Measurements from ENCODE around the gene TAAR8. TPM values are rescaled to one million over a fixed set of nuclear protein-coding genes. Genes with fewer than 3 reads are reported as not detected.
A peak's percentile ranks its signal among the peaks of the same experiment; 100 is the strongest.
"Not testable (repeated sequence)": the region's sequence is repeated elsewhere in the genome, so short reads cannot be mapped to it uniquely, and the experiment has no call there.

The TAAR8 gene
- total RNA-seq, 2 donors from 2014 or later: not detected

DNA sequence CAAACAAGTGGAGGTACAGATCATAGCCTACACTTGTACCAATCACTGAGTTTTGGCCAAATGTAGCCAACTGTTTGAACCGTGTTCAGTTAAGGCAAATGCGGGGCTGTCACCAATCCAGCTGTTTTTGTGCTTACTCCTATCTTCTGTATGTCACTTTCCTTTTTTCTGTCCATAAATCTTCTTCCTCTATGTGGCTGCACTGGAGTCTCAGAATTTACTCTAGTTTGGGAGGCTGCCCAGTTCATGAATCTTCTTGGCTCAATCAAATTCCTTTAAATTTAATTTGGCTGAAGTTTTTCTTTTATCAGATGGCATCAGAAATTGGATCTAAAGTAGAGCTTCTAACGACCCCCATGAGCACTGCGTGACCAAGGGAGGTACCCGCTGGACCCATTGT lies 27.8 kb upstream of the TAAR8 start:
- peaks cover 21% of the 10 kb centered on the region for H3K27me3 Mint-ChIP-seq (ENCODE audit: low read depth)
- no peak for DNase-seq
- H3K4me1 Mint-ChIP-seq (ENCODE audit: low read depth): no peaks in the 10 kb centered on the region
- H3K9me3 Mint-ChIP-seq: no peaks in the 10 kb centered on the region
- no peak for ATAC-seq (replicated peaks in 1 of 2)
- H3K36me3 Mint-ChIP-seq (ENCODE audit: insufficient read depth in 2 of 2): no peaks in the 10 kb centered on the region
- no peak overlapping the region for H3K4me3 Mint-ChIP-seq
- no peak overlapping the region for H3K27ac Mint-ChIP-seq

DNA sequence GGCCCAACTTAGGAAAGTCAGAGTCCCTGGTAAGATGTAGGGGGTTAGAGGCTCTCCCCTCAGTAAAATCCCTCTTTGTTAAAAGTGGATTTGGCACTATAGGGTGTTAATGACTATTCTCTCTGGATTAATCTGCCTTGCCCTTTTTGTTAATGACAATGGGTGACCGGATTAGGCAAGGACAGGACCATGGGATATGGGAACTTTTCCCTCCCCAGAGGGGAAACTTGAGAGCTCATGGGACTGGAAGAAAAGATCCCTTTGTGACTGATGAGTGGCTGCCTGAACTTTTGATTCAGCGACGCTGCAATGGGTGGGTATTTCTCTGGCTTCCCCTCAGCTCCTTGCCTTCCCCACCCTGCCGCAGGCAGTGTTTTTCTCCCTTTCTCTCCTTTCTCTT lies 26.6 kb upstream of the TAAR8 start:
- H3K36me3 Mint-ChIP-seq (ENCODE audit: insufficient read depth in 2 of 2): no peaks in the 10 kb centered on the region
- no peaks in the 10 kb centered on the region for H3K9me3 Mint-ChIP-seq
- H3K4me3 Mint-ChIP-seq: no peak overlapping the region
- H3K4me1 Mint-ChIP-seq (ENCODE audit: low read depth): no peaks in the 10 kb centered on the region
- no peak for DNase-seq
- no peak overlapping the region for H3K27ac Mint-ChIP-seq
- ATAC-seq (replicated peaks in 1 of 2): no peak
- peaks cover 21% of the 10 kb centered on the region for H3K27me3 Mint-ChIP-seq (ENCODE audit: low read depth)

DNA sequence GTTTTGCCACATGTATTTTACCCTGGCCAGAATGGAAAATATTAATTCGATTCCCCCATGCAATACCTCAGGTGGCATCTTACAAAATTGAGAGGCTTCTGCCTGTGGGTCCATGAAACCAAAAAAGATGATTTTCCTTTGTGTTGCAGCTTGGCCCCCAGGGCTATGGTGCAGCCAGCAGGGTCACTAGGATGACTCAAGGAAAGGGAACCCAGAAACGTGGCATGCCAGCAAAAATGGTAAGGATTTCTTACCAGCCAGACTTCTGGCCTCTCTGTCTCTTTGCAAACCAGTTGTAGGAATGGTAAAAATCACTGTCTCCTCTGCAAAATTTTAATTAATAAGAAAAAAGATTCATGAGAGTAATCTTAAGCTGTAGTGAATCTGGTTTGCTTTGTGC lies 26.0 kb upstream of the TAAR8 start:
- H3K4me1 Mint-ChIP-seq (ENCODE audit: low read depth): no peaks in the 10 kb centered on the region
- DNase-seq (no peak), ATAC-seq (replicated peaks in 1 of 2) (no peak)
- H3K4me3 Mint-ChIP-seq: no peak overlapping the region
- no peaks in the 10 kb centered on the region for H3K9me3 Mint-ChIP-seq
- H3K36me3 Mint-ChIP-seq (ENCODE audit: insufficient read depth in 2 of 2): no peaks in the 10 kb centered on the region
- H3K27me3 Mint-ChIP-seq (ENCODE audit: low read depth): peaks cover 21% of the 10 kb centered on the region
- no peak overlapping the region for H3K27ac Mint-ChIP-seq

DNA sequence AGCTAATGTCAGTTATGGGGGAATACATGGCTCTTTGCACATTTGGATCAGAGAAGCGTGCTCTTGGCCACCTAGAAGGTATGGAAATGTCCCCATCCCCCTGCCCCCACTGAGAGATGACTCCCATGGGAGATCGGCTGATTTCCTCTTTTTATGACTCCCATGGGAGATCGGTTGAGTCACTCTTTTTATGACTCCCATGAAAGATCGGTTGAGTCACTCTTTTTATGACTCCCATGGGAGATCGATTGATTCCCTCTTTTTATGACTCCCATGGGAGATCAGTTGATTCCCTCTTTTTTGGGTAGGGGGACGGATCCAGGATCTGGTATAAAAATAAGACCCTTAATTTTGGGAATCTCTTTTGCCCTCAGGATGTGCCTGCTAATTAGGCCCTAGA lies 24.7 kb upstream of the TAAR8 start:
- no peak overlapping the region for H3K4me3 Mint-ChIP-seq
- H3K27me3 Mint-ChIP-seq (ENCODE audit: low read depth): peaks cover 21% of the 10 kb centered on the region
- H3K9me3 Mint-ChIP-seq: no peaks in the 10 kb centered on the region
- ATAC-seq (replicated peaks in 1 of 2) (no peak), DNase-seq (no peak)
- no peaks in the 10 kb centered on the region for H3K36me3 Mint-ChIP-seq (ENCODE audit: insufficient read depth in 2 of 2)
- no peak overlapping the region for H3K27ac Mint-ChIP-seq
- H3K4me1 Mint-ChIP-seq (ENCODE audit: low read depth): no peaks in the 10 kb centered on the region

DNA sequence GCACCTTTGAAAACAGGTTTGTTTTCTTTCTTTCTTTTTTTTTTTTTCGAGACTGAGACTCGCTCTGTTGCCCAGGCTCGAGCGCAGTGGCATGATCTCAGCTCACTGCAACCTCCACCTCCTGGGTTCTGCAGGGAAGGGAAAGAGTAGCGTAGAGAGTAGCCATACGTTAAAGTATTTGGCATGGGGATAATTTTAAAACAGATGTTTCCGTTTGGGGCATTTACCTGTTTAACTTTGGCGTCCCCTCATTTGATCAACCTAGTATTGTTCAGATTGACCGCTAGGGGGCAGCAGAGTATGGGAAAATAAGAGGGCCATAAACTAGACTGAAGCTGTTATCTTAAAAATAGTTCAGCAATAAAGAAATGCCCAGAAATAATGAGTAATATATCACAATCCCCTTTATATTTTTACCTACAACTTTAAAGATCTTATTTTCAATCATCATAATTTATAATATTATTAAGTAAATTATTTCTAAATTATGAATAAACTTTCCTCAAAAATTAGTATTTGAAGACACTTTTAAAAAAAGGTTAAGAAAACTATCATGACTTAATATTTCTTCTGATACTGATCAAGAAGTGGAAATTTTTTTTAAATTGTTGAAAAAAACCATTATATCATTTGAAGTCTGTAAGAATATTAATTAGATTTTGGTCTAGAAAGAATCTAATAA lies 22.0 kb upstream of the TAAR8 start:
- no peak overlapping the region for H3K27ac Mint-ChIP-seq
- H3K4me3 Mint-ChIP-seq: peak overlapping the region in 1 of 2 donors; percentile 31
- peaks cover 8% of the 10 kb centered on the region for H3K27me3 Mint-ChIP-seq (ENCODE audit: low read depth)
- H3K36me3 Mint-ChIP-seq (ENCODE audit: insufficient read depth in 2 of 2): no peaks in the 10 kb centered on the region
- DNase-seq (peak; percentile 70 to 75), ATAC-seq (replicated peaks in 1 of 2) (peak; percentile 65 to 76)
- H3K9me3 Mint-ChIP-seq: no peaks in the 10 kb centered on the region
- H3K4me1 Mint-ChIP-seq (ENCODE audit: low read depth): no peaks in the 10 kb centered on the region

DNA sequence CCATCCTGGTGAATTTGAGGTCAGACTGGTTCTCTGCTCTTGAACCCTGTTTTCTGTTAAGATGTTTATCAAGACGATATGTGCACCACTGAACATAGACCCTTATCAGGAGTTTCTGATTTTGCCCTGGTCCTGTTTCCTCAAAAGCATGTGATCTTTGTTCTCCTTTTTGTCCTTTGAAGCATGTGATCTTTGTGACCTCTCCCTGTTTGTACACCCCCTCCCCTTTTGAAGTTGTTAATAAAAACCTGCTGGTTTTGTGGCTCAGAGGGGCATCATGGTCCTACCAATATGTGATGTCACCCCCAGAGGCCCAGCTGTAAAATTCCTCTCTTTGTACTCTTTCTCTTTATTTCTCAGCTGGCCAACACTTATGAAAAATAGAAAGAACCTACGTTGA lies 17.9 kb upstream of the TAAR8 start:
- H3K4me1 Mint-ChIP-seq (ENCODE audit: low read depth); H3K9me3 Mint-ChIP-seq; H3K4me3 Mint-ChIP-seq; H3K36me3 Mint-ChIP-seq (ENCODE audit: insufficient read depth in 2 of 2); ATAC-seq (replicated peaks in 1 of 2); DNase-seq; H3K27ac Mint-ChIP-seq: not testable (repeated sequence)
- H3K27me3 Mint-ChIP-seq (ENCODE audit: low read depth): peaks cover 15% of the 10 kb centered on the region

DNA sequence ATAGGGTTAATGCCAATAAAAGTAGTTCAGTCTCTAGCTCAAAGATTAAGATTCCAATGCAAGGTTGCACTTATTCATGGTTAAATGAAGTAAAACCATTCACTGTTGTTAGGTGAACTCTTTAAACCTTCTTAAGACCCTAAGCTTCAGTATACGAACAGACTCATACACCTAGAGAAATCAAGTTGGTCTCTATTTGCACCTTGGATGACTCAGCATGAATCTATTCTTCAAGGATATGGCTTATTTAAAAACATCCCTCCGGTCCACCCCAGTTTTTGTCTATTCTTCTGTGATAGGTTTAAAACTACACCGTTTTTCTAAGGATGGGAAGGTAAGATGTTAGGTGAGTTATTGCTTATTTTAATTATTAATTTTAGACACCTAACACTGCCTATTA lies 15.3 kb upstream of the TAAR8 start:
- H3K36me3 Mint-ChIP-seq (ENCODE audit: insufficient read depth in 2 of 2): no peaks in the 10 kb centered on the region
- no peak overlapping the region for H3K4me3 Mint-ChIP-seq
- H3K9me3 Mint-ChIP-seq: no peaks in the 10 kb centered on the region
- H3K27me3 Mint-ChIP-seq (ENCODE audit: low read depth): peaks cover 26% of the 10 kb centered on the region
- ATAC-seq (replicated peaks in 1 of 2) (no peak), DNase-seq (no peak)
- no peak overlapping the region for H3K27ac Mint-ChIP-seq
- H3K4me1 Mint-ChIP-seq (ENCODE audit: low read depth): no peaks in the 10 kb centered on the region

DNA sequence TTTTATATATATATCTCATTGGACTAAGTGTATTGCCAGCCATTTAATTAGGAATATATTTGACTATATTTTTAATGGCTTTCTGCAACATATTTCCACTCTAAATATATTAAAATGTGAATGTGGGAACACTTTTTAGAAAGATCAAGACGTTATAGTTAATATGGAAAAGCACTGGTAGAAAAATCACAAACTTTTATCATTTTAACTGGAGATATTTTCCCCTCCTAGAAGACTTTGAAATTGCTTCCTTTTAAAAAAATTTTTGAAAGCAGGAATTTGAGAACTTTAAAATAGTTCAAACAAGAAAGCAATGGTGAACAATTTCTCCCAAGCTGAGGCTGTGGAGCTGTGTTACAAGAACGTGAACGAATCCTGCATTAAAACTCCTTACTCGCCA lies 14.5 kb upstream of the TAAR8 start, which contains the start of gene TAAR9:
Gene TAAR9 (plus strand): TSS at position 301 of the 400 bp plus-strand sequence. CDS start 13 bp downstream, at position 314.
- Mint-ChIP-seq H3K27me3 (ENCODE audit: low read depth) (peaks cover 26% of the 10 kb centered on the region), H3K4me1 (ENCODE audit: low read depth) (no peaks in the 10 kb centered on the region), H3K27ac (no peak within 1 kb of the TSS), H3K9me3 (no peaks in the 10 kb centered on the region), H3K36me3 (ENCODE audit: insufficient read depth in 2 of 2) (no peaks in the 10 kb centered on the region), H3K4me3 (no peak within 1 kb of the TSS)
- DNase-seq (no peak), ATAC-seq (replicated peaks in 1 of 2) (no peak)

DNA sequence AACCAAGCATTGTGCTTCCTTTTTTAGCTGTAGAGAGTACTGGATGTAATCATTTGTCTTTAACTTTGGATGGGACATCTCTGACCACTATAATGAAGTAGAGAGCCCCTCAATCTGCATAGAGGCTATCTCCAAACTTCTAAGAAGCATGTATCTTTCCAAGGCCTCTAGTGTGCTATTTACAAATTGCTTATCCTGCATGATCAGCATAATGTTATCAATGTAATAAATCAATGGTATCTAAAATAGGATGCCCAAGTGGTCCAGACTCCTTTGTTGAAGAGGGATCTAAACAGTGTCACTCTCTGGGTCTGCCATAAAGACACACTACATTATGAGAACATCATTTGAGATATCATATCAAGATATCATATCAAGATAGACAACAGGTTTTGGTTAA lies 7.6 kb upstream of the TAAR8 start:
- H3K4me3 Mint-ChIP-seq: no peak overlapping the region
- H3K27ac Mint-ChIP-seq: no peak overlapping the region
- no peaks in the 10 kb centered on the region for H3K36me3 Mint-ChIP-seq (ENCODE audit: insufficient read depth in 2 of 2)
- no peaks in the 10 kb centered on the region for H3K9me3 Mint-ChIP-seq
- H3K4me1 Mint-ChIP-seq (ENCODE audit: low read depth): no peaks in the 10 kb centered on the region
- H3K27me3 Mint-ChIP-seq (ENCODE audit: low read depth): peaks cover 35% of the 10 kb centered on the region
- DNase-seq (no peak), ATAC-seq (replicated peaks in 1 of 2) (no peak)

DNA sequence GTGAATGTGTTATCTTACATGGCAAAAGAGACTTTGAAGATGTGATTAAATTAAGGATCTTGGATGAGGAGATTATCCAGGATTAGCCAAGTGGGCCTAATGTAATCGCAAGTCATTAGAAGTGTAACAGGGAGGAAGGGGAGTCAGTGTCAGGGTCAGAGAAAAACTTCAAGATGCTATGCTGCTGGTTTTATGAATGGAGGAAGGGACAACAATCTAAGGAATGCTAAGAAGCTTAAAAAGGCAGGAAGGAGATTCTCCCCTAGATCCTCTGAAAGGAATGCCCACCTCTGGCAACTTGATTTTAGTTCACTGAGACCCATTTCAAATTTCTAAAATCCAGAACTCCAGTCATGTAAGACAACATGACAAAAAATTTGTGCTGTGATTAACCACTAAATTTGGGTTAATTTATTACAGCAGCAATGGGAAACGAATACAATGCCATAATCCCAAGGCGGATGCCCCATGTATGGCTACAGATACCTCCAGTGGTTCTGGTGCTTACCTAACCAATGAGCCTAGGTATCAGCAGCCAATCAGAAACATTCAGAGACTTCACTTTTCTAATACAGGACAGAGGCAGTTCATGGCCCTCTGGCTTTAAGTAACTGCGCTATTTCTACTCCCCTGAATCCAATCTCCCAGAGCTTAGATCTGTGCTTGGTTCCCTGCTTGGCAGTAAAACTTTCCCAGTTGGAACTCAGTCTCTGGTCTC lies 3.6 kb upstream of the TAAR8 start:
- no peak for ATAC-seq (replicated peaks in 1 of 2)

DNA sequence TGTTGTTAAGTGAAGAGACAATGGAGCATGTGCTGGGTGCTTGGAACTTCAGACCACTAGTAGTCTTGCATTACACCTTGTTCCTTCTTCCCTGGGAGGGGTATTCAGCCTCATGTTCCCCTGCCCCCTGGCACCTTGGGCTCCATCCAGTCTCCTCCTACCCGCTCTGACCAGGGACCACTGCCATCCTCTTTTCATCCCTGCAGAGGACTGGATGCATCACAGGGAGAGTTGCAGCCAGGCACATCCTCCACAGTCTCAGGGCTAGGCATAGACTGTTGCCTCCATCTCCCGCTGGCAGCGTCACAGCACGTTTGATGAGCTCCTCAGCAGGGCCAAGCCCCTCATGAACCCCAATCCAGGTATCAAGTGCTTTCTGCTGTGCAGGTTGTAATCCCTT lies 1.3 kb upstream of the TAAR8 start:
- DNase-seq: no peak
- H3K9me3 Mint-ChIP-seq: no peaks in the 10 kb centered on the region
- H3K27ac Mint-ChIP-seq: no peak overlapping the region
- no peaks in the 10 kb centered on the region for H3K4me1 Mint-ChIP-seq (ENCODE audit: low read depth)
- H3K36me3 Mint-ChIP-seq (ENCODE audit: insufficient read depth in 2 of 2): no peaks in the 10 kb centered on the region
- ATAC-seq (replicated peaks in 1 of 2): no peak
- H3K4me3 Mint-ChIP-seq: no peak overlapping the region
- peaks cover 35% of the 10 kb centered on the region for H3K27me3 Mint-ChIP-seq (ENCODE audit: low read depth)

More for the DNA sequence above, 3.6 kb upstream of the TAAR8 start:
- Mint-ChIP-seq H3K4me1 (ENCODE audit: low read depth) (no peaks in the 10 kb centered on the region), H3K9me3 (no peaks in the 10 kb centered on the region), H3K4me3 (no peak overlapping the region), H3K27ac (no peak overlapping the region), H3K27me3 (ENCODE audit: low read depth) (peaks cover 31% of the 10 kb centered on the region), H3K36me3 (ENCODE audit: insufficient read depth in 2 of 2) (no peaks in the 10 kb centered on the region)
- no peak for DNase-seq

DNA sequence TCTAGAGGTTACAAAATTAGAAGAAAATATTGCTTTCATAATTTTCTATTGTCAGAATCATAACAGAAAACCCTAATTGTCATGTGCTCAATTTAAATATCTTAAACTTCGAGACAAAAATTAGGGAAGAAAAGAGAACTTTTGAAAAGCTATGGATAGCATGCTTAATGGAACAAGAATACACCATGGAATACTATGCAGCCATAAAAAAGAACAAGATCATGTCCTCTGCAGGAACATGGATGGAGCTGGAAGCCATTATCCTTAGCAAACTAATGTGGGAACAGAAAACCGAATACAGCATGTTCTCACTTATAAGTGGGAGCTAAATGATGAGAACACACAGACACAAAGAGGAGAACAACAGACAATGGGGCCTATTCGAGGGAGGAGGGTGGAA lies 7.6 kb downstream of the TAAR8 start:
- H3K27me3 Mint-ChIP-seq (ENCODE audit: low read depth): peaks cover 13% of the 10 kb centered on the region
- H3K4me1 Mint-ChIP-seq (ENCODE audit: low read depth); H3K4me3 Mint-ChIP-seq; H3K27ac Mint-ChIP-seq; DNase-seq; H3K36me3 Mint-ChIP-seq (ENCODE audit: insufficient read depth in 2 of 2); ATAC-seq (replicated peaks in 1 of 2); H3K9me3 Mint-ChIP-seq: not testable (repeated sequence)

DNA sequence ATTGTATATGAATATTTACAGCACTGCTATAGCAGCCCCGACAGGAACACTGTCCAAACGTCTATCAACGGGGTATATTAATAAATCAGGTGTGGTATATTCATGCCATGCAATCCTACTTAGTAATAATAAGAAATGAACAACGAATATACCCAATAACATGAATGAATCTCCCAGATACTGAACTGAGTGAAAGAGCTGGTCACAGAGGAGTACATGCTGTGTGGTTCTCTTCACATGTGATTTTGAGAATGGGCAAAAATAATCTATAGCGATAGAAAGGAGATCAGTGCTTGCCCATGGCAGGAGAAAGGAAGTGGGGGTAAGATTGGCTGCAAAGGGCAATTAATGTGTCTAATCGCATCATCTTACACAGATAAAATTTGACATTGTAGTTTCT lies 13.9 kb downstream of the TAAR8 start:
- H3K36me3 Mint-ChIP-seq (ENCODE audit: insufficient read depth in 2 of 2): no peaks in the 10 kb centered on the region
- ATAC-seq (replicated peaks in 1 of 2) (no peak), DNase-seq (no peak)
- no peaks in the 10 kb centered on the region for H3K9me3 Mint-ChIP-seq
- no peaks in the 10 kb centered on the region for H3K4me1 Mint-ChIP-seq (ENCODE audit: low read depth)
- H3K27ac Mint-ChIP-seq: no peak overlapping the region
- peaks cover 26% of the 10 kb centered on the region for H3K27me3 Mint-ChIP-seq (ENCODE audit: low read depth)
- no peak overlapping the region for H3K4me3 Mint-ChIP-seq

DNA sequence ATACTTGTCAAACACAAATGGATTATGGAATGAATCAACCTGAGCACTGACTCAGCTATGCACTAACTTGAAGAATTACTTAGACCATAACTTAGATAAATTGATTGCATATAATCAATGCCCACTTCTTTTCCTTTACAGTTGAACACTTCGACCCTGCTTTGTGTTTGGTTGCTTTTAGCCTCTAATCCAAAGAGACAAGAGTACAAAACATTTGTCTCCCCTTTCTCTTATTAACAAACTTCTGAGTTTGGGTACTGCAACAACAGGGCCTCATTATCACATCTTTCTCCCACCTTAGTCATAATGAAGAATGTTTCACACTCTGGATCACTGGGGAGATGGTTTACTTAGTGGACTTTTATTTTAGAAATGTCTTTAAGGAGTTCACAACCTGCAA lies 15.1 kb downstream of the TAAR8 start:
- Mint-ChIP-seq H3K27ac (no peak overlapping the region), H3K4me3 (no peak overlapping the region), H3K9me3 (no peaks in the 10 kb centered on the region), H3K36me3 (ENCODE audit: insufficient read depth in 2 of 2) (no peaks in the 10 kb centered on the region), H3K27me3 (ENCODE audit: low read depth) (peaks cover 31% of the 10 kb centered on the region), H3K4me1 (ENCODE audit: low read depth) (no peaks in the 10 kb centered on the region)
- no peak for ATAC-seq (replicated peaks in 1 of 2)
- DNase-seq: no peak
